Measurements from ENCODE around the gene BAZ2B.

DNA sequence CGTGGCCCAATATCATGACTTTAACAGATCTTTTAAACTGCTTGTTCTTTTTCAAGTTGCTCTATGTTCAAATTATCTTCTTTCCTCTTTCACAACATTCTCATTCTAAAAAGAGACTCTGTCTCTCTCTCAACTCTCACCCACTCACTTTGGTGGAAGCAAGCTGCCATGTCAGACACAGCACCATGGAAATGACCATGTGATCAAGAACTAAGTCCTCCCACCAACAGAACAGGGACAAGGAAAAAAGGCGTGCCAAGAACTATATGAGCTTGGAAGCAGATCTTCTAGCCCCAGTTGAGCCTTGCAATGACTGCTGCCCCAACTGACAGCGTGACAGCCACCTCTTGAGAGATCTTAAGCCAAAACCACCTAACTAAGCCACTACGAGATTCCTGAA, 23.9 kb downstream of the BAZ2B start:
- TF ChIP-seq, protein P1, sequence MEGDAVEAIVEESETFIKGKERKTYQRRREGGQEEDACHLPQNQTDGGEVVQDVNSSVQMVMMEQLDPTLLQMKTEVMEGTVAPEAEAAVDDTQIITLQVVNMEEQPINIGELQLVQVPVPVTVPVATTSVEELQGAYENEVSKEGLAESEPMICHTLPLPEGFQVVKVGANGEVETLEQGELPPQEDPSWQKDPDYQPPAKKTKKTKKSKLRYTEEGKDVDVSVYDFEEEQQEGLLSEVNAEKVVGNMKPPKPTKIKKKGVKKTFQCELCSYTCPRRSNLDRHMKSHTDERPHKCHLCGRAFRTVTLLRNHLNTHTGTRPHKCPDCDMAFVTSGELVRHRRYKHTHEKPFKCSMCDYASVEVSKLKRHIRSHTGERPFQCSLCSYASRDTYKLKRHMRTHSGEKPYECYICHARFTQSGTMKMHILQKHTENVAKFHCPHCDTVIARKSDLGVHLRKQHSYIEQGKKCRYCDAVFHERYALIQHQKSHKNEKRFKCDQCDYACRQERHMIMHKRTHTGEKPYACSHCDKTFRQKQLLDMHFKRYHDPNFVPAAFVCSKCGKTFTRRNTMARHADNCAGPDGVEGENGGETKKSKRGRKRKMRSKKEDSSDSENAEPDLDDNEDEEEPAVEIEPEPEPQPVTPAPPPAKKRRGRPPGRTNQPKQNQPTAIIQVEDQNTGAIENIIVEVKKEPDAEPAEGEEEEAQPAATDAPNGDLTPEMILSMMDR (IDR thresholded peaks at IDR 0.05; ENCODE audit: borderline replicate concordance, extremely low read depth, low read length, poor library complexity, severe bottlenecking): no peak
- TF ChIP-seq EZH2 (IDR thresholded peaks at IDR 0.05; ENCODE audit: borderline replicate concordance, low read depth, low read length, severe bottlenecking): no peak
